ENCODE measurements around the gene NDUFB8. TPM values are rescaled to one million over a fixed set of nuclear protein-coding genes. Genes with fewer than 3 reads are reported as not detected.

Gene NDUFB8
- total RNA-seq, 4 donors from 2014 or later, result 160 to 215 (median 187) TPM

DNA sequence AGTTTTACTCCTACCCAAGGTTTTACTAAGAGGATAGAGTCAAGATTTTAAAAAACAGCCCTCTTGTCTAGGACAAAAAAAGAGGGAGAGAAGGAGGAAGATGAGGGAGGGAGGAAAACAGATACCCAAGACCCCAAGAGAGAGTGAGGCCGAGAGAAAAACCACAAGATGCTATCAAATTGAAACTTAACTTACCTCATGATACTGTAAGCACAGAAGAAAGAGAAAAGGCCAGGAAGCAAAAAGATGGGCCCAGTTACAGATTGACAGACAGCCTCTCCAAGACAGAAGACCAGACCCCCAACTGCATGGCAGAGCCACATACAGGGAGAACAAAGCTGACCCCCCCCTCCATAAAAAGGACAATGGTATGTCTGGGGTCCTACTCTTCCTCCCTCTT is 21.4 kb downstream of the NDUFB8 start:
- Histone ChIP-seq H3K36me3 (peaks cover 7 to 83% (median 8%) of the 10 kb centered on the region in 3 donors), H3K27me3 (no peaks in the 10 kb centered on the region), H3K4me3 (no peak overlapping the region), H3K4me1 (peaks cover 0 to 15% (median 0%) of the 10 kb centered on the region in 3 donors), H3K9me3 (no peaks in the 10 kb centered on the region), H3K27ac (no peak overlapping the region)
- intact Hi-C loops (cut with DNase I), result no loop called here
- DNase-seq, result no peak
- WGBS, 2 donors, result 33 to 57% methylated on average over 1 of the region's 1 CpG
- TF ChIP-seq POLR2A (IDR thresholded peaks at IDR 0.05), result no peak
- TF ChIP-seq, protein P1, sequence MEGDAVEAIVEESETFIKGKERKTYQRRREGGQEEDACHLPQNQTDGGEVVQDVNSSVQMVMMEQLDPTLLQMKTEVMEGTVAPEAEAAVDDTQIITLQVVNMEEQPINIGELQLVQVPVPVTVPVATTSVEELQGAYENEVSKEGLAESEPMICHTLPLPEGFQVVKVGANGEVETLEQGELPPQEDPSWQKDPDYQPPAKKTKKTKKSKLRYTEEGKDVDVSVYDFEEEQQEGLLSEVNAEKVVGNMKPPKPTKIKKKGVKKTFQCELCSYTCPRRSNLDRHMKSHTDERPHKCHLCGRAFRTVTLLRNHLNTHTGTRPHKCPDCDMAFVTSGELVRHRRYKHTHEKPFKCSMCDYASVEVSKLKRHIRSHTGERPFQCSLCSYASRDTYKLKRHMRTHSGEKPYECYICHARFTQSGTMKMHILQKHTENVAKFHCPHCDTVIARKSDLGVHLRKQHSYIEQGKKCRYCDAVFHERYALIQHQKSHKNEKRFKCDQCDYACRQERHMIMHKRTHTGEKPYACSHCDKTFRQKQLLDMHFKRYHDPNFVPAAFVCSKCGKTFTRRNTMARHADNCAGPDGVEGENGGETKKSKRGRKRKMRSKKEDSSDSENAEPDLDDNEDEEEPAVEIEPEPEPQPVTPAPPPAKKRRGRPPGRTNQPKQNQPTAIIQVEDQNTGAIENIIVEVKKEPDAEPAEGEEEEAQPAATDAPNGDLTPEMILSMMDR (IDR thresholded peaks at IDR 0.05), result no peak

GRCh38 chr10:100507357-100507732 is 22.3 kb downstream of the NDUFB8 start:
- H3K4me1 ChIP-seq, result peaks cover 0 to 15% (median 0%) of the 10 kb centered on the region in 3 donors
- intact Hi-C loops (cut with DNase I), result no loop called here
- DNase-seq, result no peak
- TF ChIP-seq, protein P1 (IDR thresholded peaks at IDR 0.05), result no peak
- TF ChIP-seq POLR2A (IDR thresholded peaks at IDR 0.05), result no peak
- H3K9me3 ChIP-seq, result no peaks in the 10 kb centered on the region
- H3K27me3 ChIP-seq, result no peaks in the 10 kb centered on the region
- 90% methylated on average over 5 of the region's 5 CpGs; no CpG with 5 or more reads in 1 of the 2 donors for WGBS, 2 donors
- no peak overlapping the region for H3K27ac ChIP-seq
- H3K36me3 ChIP-seq, result peaks cover 7 to 83% (median 8%) of the 10 kb centered on the region in 3 donors
- H3K4me3 ChIP-seq, result no peak overlapping the region

DNA sequence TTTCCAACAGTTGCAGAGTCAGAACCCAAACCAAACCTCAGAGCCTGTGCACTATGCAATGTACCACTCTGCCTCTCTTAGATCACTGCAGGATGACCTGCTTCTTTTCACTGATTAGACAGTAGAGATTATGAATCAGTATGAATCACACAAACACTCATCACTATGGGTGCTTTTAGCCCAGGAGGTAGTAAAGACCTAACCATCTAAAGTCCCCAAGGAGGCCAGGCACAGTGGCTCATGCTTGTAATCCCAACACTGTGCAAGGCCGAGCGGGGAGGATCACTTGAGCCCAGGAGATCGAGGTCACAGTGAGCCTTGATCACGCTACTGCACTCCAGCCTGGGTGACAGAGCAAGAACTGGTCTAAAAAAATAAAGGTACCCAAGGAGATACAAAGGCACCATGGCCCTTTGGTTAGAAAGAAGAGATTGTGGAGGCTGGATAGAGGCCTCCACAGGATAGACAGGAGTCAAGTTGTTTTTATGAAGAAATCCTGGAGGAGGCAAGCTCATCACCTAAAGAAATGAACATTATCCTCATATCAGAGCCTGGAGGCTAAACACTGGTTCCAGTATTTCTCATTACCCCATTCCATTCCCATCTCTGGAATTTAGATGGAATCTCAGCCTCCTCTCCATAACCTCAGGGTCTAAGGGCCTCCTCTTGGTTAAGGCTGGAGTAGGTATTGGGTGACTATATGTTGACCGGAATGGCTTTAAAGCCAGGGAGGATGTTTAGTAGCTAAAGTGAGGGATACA is 22.9 kb downstream of the NDUFB8 start:
- no peak for DNase-seq
- no peak overlapping the region for H3K4me3 ChIP-seq
- H3K27ac ChIP-seq, result no peak overlapping the region
- intact Hi-C loops (cut with DNase I), result no loop called here
- no peaks in the 10 kb centered on the region for H3K9me3 ChIP-seq
- H3K27me3 ChIP-seq, result no peaks in the 10 kb centered on the region
- peaks cover 0 to 15% (median 0%) of the 10 kb centered on the region in 3 donors for H3K4me1 ChIP-seq
- TF ChIP-seq POLR2A (IDR thresholded peaks at IDR 0.05), result no peak
- TF ChIP-seq, protein P1 (IDR thresholded peaks at IDR 0.05), result no peak
- WGBS, 2 donors, result 95 to 96% methylated on average over 4 of the region's 5 CpGs
- peaks cover 7 to 85% (median 8%) of the 10 kb centered on the region in 3 donors for H3K36me3 ChIP-seq

GRCh38 chr10:100505164-100505563 is 24.5 kb downstream of the NDUFB8 start:
- no peak overlapping the region for H3K27ac ChIP-seq
- H3K36me3 ChIP-seq, result peaks cover 7 to 85% (median 15%) of the 10 kb centered on the region in 3 donors
- no peaks in the 10 kb centered on the region for H3K9me3 ChIP-seq
- no peak overlapping the region for H3K4me3 ChIP-seq
- WGBS, 2 donors, result 81 to 95% methylated on average over 2 of the region's 2 CpGs
- no peaks in the 10 kb centered on the region for H3K27me3 ChIP-seq
- DNase-seq, result no peak
- no peak for TF ChIP-seq POLR2A (IDR thresholded peaks at IDR 0.05)
- TF ChIP-seq, protein P1 (IDR thresholded peaks at IDR 0.05), result no peak
- intact Hi-C loops (cut with DNase I), result no loop called here
- peaks cover 0 to 9% (median 0%) of the 10 kb centered on the region in 3 donors for H3K4me1 ChIP-seq

- intact Hi-C loops (cut with DNase I), result no loop called here
- Histone ChIP-seq H3K9me3 (no peaks in the 10 kb centered on the region), H3K4me1 (no peaks in the 10 kb centered on the region), H3K36me3 (peaks cover 7 to 91% (median 15%) of the 10 kb centered on the region in 3 donors), H3K4me3 (no peak overlapping the region), H3K27ac (no peak overlapping the region), H3K27me3 (no peaks in the 10 kb centered on the region)
- no peak for TF ChIP-seq POLR2A (IDR thresholded peaks at IDR 0.05)
- TF ChIP-seq, protein P1 (IDR thresholded peaks at IDR 0.05), result no peak
- DNase-seq, result no peak
- 82 to 84% methylated on average over 5 of the region's 5 CpGs for WGBS, 2 donors
Measured at GRCh38 chr10:100504096-100504495, 25.6 kb downstream of the NDUFB8 start.

Data from esophagus squamous epithelium (tissue), 5 donors.